GM21526 (cell line): ENCODE data around the gene TBC1D5.
"Not testable (repeated sequence)": the region's sequence is repeated elsewhere in the genome, so short reads cannot be mapped to it uniquely, and the experiment has no call there.

Source experiments
- ATAC-seq: cut with Tn5 transposase; IDR thresholded peaks from one replicate; pipeline ENCODE4 v1.9.1; 2021; ENCODE audit warnings: moderate library complexity; ENCODE audit not compliant: unreplicated experiment, low FRiP score

Gene TBC1D5, protein sequence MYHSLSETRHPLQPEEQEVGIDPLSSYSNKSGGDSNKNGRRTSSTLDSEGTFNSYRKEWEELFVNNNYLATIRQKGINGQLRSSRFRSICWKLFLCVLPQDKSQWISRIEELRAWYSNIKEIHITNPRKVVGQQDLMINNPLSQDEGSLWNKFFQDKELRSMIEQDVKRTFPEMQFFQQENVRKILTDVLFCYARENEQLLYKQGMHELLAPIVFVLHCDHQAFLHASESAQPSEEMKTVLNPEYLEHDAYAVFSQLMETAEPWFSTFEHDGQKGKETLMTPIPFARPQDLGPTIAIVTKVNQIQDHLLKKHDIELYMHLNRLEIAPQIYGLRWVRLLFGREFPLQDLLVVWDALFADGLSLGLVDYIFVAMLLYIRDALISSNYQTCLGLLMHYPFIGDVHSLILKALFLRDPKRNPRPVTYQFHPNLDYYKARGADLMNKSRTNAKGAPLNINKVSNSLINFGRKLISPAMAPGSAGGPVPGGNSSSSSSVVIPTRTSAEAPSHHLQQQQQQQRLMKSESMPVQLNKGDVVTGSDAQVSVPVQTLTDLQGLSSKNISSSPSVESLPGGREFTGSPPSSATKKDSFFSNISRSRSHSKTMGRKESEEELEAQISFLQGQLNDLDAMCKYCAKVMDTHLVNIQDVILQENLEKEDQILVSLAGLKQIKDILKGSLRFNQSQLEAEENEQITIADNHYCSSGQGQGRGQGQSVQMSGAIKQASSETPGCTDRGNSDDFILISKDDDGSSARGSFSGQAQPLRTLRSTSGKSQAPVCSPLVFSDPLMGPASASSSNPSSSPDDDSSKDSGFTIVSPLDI

DNA sequence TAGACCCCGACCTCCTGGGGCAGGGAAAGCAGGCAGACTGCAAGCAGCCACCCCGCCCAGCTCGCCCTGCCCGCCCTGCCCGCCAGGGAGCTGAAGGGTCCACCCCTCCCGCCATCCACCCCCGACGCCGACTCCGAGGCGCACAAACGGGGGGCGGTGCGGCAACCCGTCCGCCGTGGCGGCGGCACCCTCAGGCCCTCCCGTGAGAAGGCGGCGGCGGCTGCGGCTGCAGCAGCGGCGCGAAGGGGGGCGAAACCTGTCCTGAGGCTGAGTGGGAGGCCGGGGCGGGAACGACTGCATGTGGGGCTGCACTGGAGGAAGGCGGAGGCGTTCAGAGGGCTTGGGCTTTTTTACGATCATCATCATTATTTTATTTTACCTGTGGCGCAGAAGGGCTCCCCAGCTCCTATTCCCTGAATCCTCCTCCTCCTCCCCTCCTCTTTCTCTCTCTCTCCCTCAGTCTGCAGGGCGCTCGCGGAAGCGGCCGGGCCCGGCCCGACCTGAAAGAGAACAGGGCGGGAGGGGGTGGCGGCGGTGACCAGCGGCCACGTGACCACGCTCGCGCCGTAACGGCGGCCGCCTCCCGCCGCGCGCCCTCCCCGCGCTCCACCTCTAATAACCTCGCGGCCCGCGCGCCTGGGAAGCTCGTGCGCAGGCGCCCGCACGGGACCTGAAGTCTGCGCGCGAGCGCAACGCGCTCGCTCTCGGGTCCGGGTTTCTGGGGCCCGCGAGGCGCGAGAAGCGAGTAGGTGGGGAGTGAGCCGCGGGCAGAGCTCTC is at the start of gene TBC1D5:
Gene TBC1D5, minus strand, starts transcription at position 530 of the 778 bp plus-strand sequence. CDS start 234,061 bp downstream, outside the sequence.
- peak; percentile 73 for ATAC-seq

DNA sequence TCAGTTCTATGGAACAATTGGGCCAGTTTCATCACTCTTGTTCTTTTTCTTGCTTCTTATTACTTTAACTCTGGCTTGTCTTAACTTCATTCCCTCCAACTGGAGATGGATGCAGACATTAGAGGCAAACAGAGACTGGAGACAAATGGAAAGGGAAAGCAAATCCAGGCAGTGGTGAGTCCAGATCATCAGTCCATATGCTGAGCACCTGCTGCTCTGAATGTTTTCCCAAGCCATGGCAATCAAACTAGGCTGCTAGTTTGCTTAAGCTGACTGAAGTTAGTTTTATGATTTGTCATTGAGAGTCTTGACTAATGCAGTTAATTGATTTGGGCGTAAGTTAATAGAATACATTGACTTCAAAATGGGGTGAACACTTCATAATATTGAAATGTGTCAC is 41.0 kb upstream of the TBC1D5 start:
- ATAC-seq: no peak

DNA sequence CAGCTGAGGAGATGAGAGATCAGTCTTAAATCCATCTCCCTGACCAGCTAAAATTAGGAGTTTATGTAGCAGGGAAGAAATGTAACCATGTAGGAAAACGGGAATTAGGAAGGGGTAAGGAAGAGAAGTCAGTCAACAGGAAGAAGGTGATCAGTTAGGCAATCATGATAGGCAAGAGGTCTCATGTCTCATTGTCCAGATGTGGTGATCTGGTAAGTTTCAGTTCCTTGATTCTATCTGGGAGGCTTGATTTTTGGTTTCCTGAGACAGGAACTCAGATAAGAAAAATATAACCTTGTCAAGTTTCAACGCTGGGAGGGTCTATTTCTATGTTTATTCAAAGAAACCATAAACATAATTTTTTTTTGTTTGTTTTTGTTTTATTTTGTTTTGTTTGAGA is 40.3 kb upstream of the TBC1D5 start:
- no peak for ATAC-seq

DNA sequence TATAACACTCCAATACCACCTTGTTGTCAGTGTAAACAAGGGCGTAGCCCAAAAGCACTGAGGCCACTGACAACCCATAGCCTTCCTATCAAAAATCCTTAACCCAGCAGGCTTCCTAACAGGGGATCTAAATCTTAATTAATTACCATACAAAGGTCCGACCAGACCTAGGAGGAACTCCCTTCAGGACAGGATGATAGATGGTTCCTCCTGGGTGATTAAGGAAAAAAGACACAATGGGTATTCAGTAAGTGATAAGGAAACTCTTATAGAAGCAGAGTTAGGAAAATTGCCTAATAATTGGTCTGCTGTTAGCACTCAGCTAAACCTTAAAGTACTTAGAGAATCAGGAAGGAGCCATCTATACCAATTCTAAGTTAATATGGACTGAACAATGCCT is 37.9 kb upstream of the TBC1D5 start:
- not testable (repeated sequence) for ATAC-seq

DNA sequence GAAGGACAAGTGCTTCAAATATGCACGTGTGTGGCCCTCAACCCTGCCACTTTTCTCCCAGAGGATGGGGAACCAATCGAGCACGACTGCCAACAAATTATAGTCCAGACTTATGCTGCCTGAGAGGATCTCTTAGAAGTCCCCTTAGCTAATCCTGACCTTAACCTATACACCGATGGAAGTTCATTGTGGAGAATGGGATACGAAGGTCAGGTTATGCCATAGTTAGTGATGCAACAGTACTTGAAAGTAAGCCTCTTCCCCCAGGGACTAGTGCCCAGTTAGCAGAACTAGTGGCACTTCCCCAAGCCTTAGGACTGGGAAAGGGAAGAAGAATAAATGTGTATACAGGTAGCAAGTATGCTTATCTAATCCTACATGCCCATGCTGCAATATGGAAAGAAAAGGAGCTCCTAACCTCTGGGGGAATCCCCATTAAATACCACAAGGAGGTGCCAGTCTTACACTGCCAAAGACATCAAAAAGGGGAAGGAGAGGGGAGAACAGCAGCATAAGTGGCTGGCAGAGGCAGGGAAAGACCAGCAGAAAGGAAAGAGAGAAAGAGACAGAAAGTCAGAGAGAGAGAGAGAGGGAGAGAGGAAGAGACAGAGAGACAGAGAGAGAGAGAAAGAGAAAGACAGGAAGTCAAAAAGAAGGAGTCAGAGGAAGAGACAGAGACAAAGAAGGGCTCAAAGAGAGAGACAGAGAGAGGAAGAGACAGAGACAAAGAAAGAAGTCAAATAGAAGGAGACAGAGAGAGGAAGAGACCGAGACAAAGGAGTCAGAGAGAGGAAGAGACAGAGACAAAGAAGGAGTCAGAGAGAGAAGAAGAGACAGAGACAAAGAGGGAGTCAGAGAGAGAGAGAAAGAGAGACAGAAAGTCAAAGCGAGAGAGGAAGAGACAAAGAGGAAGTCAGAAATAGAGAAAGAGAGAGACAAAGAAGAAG is 37.1 kb upstream of the TBC1D5 start:
- not testable (repeated sequence) for ATAC-seq

DNA sequence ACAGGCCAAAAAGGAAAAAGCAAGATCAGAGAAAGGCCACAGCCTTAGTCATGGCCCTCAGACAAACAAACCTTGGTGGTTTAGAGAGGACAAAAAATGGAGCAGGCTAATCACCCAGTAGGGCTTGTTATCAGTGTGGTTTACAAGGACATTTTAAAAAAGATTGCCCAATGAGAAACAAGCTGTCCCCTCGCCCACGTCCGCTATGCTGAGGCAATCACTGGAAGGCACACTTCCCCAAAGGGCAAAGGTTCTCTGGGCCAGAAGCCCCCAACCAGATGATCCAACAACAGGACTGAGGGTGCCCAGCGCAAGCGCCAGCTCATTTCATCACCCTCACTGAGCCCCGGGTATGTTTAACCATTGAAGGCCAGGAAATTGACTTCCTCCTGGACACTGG is 34.9 kb upstream of the TBC1D5 start:
- not testable (repeated sequence) for ATAC-seq

DNA sequence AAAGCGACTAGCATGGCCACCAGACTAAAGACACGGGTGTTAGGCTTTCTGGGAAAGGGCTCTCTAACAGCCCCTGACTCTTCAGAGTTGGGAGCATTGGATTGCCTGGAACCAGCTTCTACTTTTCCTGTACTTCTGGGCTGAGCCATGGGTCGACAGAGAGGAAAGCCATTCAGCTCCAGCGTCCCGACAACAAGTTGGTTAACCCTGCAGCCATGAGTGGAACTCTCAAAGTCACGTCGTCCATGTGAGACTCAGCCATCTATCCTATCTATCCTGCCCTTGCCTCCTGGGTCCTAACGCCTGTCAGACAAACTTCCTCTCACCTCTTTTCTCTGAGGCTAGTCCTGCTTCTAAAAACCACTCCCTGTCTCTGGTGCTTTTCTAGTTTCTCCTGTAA is 32.6 kb upstream of the TBC1D5 start:
- no peak for ATAC-seq

DNA sequence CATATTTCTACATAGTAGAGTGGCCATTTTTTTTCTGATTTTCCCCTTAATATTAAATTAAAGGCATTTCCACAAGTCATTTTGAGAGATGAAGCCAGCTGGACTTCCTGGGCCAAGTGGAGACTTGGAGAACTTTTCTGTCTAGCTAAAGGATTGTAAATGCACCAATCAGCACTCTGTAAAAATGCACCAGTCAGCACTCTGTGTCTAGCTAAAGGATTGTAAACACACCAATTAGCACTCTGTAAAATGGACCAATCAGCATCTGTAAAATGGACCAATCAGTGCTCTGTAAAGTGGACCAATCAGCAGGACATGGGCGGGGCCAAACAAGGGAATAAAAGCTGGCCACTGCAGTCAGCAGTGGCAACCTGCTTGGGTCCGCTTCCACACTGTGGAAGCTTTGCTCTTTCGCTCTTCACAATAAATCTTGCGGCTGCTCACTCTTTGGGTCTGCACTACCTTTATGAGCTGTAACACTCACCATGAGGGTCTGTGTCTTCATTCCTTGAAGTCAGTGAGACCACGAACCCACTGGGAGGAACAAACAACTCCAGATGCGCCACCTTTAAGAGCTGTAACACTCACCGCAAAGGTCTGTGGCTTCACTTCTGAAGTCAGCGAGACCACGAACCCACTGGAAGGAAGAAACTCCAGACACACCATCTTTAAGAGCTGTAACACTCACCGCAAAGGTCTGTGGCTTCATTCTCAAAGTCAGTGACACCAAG is 31.9 kb upstream of the TBC1D5 start:
- not testable (repeated sequence) for ATAC-seq

DNA sequence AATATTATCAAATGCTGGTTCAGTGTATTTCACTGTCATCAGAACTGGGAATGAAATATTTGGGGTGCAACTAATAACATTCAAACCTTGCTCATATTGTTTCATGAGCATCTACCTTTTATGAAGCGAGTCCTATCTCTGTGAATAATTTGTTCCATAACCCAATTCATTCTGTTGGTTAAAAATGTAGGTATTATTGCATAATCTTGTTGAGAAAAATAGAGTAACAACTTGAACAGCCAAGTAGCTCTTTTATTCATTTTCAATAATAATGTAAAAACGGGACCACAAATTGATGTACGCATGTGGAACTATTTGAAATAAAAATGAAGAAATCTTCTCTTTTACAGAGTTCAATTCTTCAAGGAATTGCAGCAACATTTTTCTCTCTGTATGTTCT is 30.1 kb upstream of the TBC1D5 start:
- no peak for ATAC-seq

DNA sequence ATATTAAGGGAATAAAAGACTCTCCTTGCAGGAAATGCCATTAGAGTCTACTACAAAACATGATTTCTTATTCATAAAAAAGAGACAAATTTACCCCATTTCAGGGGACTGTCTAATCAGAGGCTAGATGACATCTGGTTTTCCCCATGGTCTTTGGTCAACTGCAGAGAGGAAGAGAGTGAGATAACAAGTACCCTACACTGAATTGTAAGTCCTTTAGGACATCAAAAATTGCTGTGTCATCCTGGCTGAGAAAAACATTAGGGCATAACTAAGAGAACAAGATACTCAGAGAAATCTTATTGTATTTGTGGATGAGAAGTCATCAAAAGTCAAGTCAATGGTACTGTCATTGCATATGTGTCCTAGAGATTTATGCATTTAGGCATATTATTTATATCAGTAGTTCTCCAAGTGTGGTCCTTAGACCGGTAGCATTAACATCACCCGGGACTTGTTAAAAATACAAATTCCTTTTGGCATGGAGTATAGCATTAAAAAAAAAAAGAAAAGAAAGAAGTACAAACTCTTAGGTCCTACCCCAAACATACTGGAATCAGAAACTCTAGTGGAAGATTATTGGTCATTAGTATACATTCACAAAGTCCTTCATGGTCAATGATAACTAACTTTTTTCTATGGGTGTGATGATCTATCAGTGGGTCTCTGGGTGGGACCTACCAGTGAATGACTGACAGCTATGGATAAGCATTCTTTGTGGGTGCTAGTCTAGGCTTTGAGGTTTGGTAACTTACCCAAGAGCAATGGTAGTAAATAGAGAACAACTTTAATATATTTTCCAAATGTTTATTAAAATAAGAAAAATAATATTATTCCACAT is 29.0 kb upstream of the TBC1D5 start:
- ATAC-seq: no peak

DNA sequence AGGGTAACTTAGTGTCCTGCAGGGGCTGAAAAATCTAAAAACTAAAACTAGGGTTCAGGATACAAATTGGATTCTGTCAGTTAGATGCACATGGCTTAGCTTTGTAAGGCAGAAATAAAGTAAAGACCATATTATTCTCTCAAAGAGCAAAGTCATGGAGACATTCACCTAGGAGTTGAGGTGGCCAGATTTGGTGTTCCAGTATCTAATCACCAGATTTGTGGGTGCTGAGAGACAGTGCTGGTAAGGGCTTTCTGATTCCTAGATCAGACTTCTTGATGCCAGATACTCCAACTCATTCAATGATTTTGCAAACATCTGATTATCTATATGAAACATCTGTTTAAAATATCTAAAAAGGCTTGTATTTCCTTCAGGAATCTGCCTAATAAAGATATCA is 28.3 kb upstream of the TBC1D5 start:
- ATAC-seq: no peak

DNA sequence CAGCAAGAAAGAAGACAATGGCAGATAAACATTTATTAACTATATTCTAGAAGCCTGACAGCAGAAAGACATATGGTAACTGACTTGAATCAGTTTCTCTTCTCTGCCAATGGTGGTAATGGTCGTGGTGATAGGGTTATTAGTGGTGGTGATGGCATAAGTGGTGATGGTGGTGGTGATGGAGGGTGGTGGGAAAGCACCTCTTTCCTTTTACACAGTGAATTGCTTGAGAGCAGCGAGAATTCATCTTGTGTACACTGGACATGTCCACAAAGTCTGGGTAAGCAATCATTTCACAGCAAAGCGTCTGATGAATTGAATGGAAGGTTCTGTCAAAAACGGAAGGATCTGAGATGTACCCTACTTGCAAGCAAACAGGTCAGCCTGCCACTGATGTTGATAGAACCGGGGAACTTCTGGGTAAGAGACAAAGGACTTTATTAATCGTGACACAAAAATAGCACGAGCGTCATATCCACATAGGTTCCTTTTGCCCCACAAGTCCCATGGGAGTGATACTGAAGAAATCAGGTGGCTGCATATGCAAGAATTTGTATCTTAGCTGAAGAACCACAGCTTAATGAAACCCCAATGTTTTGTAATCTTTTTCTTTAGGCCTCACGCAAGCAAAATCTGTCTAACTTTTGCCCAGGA is 23.5 kb upstream of the TBC1D5 start:
- peak; percentile 57 for ATAC-seq

DNA sequence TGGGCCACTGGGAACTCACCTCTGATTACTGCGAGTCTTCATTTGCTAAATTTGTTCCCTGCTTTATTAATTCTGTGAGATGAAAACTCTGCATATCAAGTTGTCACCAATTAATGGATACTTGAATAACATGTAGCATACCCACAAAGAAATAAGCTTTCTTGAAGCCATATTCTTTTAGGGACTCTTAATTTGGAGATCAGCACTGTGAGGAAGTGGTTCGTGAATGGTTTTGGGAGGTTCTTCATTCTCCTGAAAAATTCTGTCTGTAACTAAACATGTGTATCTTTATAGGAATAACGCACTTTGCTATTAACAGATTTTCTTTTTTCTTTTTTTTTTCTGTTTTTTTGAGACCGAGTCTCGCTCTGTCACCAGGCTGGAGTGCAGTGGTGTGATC is 19.1 kb upstream of the TBC1D5 start:
- no peak for ATAC-seq

DNA sequence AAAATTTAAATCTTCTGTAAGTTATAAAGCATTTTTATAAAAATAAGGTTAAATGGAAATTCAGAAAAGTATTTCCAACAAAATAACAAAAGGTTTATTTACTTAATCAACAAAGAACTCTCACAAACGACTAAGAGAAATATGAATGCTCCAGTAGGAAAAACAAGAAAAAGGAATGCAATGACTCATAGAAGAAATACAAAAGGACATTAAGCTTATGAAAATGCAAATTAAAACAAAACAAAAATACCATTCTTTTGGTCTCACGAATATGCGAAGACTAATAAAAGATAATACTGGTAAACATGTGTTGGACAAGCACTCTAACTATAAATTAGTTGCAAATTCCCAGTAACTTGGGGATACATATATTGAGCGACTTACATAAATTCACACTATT is 17.5 kb upstream of the TBC1D5 start:
- ATAC-seq: no peak

DNA sequence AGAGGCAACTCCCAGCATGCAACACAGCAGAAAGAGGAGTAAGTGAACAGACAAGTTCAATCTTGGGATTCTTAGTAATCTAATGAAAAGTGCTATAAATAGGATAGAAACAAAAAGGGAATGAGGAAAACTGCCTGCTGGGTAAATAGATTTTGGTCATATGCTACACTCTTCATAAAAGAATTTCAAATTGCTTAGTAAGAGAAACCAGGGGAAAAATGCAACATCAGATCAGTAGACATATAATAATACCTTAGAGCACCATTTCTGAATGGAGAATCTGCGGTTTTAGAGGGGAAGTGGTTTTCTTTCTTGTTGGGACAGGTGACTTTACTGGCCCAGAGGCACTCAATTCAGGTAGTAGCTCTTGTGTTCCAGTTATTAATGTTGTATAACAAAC is 13.4 kb upstream of the TBC1D5 start:
- ATAC-seq: no peak

DNA sequence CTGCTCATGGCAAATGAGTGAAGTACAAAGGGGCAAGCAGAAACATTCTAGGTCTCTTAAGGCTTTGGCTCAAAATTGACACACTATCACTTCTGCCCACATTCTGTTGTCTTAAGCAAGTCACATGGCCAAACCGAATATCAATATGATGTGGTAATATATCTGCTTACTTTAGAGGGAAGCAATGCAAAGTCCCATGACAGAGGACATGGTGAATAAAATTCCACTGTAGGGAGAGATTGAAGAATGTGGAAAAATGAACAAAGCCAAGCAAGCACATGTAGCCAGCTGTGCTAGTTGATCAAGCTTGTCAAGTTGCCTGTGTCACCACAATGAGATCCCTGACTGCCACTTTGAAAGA is 11.2 kb upstream of the TBC1D5 start:
- ATAC-seq: no peak

DNA sequence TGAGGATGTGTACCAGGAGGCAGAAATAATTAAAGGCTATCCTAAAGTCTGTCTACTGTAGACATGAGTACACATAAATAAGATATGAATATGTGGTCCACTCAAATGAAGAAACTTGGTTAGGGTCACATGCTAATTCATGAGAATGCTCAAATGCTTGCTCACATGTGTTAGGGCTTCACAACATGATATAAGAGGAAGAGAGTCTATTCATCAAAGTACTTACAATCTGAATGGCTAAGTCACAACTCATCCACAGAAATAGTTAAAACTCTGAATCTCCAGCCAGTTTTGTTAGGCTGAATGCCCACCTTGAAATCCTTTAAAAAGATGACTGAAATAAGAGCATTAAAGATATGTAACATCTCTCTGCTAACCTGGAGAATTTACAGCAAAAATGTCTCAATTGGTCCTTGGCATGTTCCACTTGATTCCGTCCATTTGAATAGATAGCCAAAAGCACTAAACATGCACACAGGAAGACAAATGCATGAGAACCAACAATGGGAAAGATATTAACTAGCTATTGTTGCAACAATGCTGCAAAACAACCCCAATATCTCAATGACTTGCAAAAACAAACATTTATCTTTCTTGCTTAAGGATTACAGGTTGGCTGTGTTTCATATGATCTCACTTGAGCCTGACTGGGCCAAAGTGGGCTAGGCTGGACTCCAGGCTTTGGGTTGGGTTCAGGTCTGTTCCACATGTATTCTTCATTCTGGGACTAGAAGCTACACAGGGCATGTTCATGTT is 10.6 kb upstream of the TBC1D5 start:
- no peak for ATAC-seq
